ENCODE data around the gene GTPBP6.
A peak's percentile ranks its signal among the peaks of the same experiment; 100 is the strongest.
"Not testable (repeated sequence)": the region's sequence is repeated elsewhere in the genome, so short reads cannot be mapped to it uniquely, and the experiment has no call there.

The GTPBP6 gene

GRCh38 chrX:351736-352135 is 33.1 kb upstream of the GTPBP6 start:
- DNase-seq: no peak

- DNase-seq: not testable (repeated sequence)
These were observed 32.7 kb upstream of the GTPBP6 start for GRCh38 chrX:351324-351641.

GRCh38 chrX:350534-351323 is 32.1 kb upstream of the GTPBP6 start:
- DNase-seq: peak in 13 of 56 donors; percentile 2 to 32 (median 18)

- DNase-seq: no peak
These were observed 31.5 kb upstream of the GTPBP6 start for GRCh38 chrX:350148-350533.

- DNase-seq: peak in 1 of 56 donors; percentile 2
These were observed 31.1 kb upstream of the GTPBP6 start for GRCh38 chrX:349702-350101.

GRCh38 chrX:349196-349595 is 30.6 kb upstream of the GTPBP6 start:
- DNase-seq: peak in 43 of 56 donors; percentile 2 to 80 (median 43)

GRCh38 chrX:348461-349117 is 30.0 kb upstream of the GTPBP6 start:
- peak in 1 of 56 donors; percentile 18 for DNase-seq

GRCh38 chrX:347351-348117 is 28.9 kb upstream of the GTPBP6 start:
- DNase-seq: no peak

- no peak for DNase-seq
These were observed 27.6 kb upstream of the GTPBP6 start for GRCh38 chrX:346034-346813.

GRCh38 chrX:345020-345925 is 26.7 kb upstream of the GTPBP6 start:
- DNase-seq: no peak

- peak in 1 of 56 donors; percentile 2 for DNase-seq
These were observed 25.8 kb upstream of the GTPBP6 start for GRCh38 chrX:344371-344901.

- DNase-seq: no peak
These were observed 23.0 kb upstream of the GTPBP6 start for GRCh38 chrX:341541-342101.

GRCh38 chrX:340641-341423 is 22.2 kb upstream of the GTPBP6 start:
- DNase-seq: no peak

- DNase-seq: no peak
These were observed 21.5 kb upstream of the GTPBP6 start for GRCh38 chrX:340121-340520.

- no peak for DNase-seq
These were observed 20.3 kb upstream of the GTPBP6 start for GRCh38 chrX:338836-339400.

GRCh38 chrX:338281-338835 is 19.8 kb upstream of the GTPBP6 start:
- DNase-seq: no peak

- DNase-seq: no peak
These were observed 18.8 kb upstream of the GTPBP6 start for GRCh38 chrX:337331-337831.

- no peak for DNase-seq
These were observed 17.6 kb upstream of the GTPBP6 start for GRCh38 chrX:336227-336626.
